Activated T-cell treated with anti-CD3 and anti-CD28 coated beads, Interleukin-2, amount 50 U/mL, for 4 hours (primary cell): Measurements from ENCODE around the gene TMEM150C. TPM values are rescaled to one million over a fixed set of nuclear protein-coding genes. Genes with fewer than 3 reads are reported as not detected.

Source experiments
- total RNA-seq, 3 donors: library from RNA; stranded (reverse); gene quantifications; one replicate each; pipeline ENCODE4 v1.2.1, GENCODE V29; 2021

Gene TMEM150C
- total RNA-seq, 3 donors from 2014 or later = 0.13 to 0.24 TPM; not detected in 1

Other genes starting within 250 kb of the TMEM150C start
- 100 to 1,000 TPM; 447 to 507 (median 468) TPM for gene HNRNPD, start 188.0 kb downstream of the TMEM150C start, total RNA-seq
- 100 to 1,000 TPM; 682 to 719 (median 695) TPM for gene HNRNPDL, start 131.5 kb downstream of the TMEM150C start, total RNA-seq
- gene ENOPH1, start 131.4 kb downstream of the TMEM150C start, total RNA-seq = 10 to 100 TPM; 75.3 to 96.4 (median 86.0) TPM
- 1 to 10 TPM in 1 of 3 donors, under 1 TPM in 2; 0.30 to 1.2 (median 0.84) TPM for gene SCD5, start 236.8 kb upstream of the TMEM150C start, total RNA-seq